Loucy (cell line): ENCODE measurements around the gene FTCDNL1.

Experiments used
- CTCF ChIP-seq: fragments of 200-600 bp; sonication (generic); conservative IDR thresholded peaks from 2 replicates; pipeline ENCODE4 v1.5.1; 2014; ENCODE audit warnings: mild to moderate bottlenecking, antibody characterized with exemption, low read length
- EZH2phosphoT487 ChIP-seq: fragments of 200-600 bp; IDR thresholded peaks from 2 replicates; pipeline ENCODE4 v1.6.1; 2018; ENCODE audit warnings: antibody characterized with exemption, mild to moderate bottlenecking, moderate library complexity, borderline replicate concordance

DNA sequence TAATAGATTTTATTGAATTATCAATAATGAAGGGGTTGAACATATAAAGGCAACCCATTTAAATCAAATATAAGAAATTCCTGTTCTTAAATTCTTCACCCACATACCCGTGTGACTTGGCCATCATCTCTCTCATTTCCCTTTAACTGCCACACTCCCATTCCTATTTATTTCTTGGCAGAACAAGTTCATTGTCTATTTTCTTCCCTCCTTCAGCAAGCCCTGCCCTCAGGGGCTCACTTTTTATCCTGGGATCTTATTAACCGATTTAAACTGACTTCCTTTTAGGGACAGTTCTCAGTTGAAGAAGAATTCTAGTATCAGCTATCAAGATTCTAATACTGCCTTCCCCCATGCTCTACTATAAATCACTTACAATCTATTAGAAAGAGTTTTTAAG lies 123.2 kb downstream of the FTCDNL1 start:
- TF ChIP-seq CTCF: no peak
- no peak for TF ChIP-seq EZH2phosphoT487
